Measurements from ENCODE around the gene PLEKHG7.

DNA sequence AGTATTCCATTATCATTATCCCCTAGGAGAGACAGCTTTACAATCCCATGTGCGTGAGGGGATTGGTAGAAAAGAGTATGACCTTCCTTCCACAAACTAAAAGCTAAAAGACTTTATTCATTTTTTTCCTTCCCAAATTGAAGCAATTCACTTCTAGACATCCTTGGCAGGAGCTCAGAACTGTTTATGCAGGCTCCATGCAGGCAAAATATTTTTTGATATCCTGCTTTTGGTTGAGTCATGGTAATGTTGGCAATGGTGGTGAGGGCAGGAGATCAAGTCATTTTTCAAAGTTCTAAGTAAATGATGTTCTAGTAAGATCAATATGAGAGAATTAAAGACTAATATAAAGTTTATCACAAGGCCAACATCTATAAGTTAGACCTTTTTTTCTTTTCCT, 1.3 kb upstream of the PLEKHG7 start:
- TF ChIP-seq, protein P1, sequence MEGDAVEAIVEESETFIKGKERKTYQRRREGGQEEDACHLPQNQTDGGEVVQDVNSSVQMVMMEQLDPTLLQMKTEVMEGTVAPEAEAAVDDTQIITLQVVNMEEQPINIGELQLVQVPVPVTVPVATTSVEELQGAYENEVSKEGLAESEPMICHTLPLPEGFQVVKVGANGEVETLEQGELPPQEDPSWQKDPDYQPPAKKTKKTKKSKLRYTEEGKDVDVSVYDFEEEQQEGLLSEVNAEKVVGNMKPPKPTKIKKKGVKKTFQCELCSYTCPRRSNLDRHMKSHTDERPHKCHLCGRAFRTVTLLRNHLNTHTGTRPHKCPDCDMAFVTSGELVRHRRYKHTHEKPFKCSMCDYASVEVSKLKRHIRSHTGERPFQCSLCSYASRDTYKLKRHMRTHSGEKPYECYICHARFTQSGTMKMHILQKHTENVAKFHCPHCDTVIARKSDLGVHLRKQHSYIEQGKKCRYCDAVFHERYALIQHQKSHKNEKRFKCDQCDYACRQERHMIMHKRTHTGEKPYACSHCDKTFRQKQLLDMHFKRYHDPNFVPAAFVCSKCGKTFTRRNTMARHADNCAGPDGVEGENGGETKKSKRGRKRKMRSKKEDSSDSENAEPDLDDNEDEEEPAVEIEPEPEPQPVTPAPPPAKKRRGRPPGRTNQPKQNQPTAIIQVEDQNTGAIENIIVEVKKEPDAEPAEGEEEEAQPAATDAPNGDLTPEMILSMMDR (conservative IDR thresholded peaks at IDR 0.05; ENCODE audit: low read depth, low read length), result no peak
- no peak for TF ChIP-seq EZH2 (IDR thresholded peaks at IDR 0.05; ENCODE audit: borderline replicate concordance, low read depth, low read length, poor library complexity, severe bottlenecking)

Data from A673 (cell line).